Brain microvascular endothelial cell (primary cell): Measurements from ENCODE around the gene TCP10L.
"Not testable (repeated sequence)": the region's sequence is repeated elsewhere in the genome, so short reads cannot be mapped to it uniquely, and the experiment has no call there.

ENCODE experiments used
- DNase-seq: peaks from one replicate; pipeline ENCODE4 v3.0.0-alpha.2; 2020
- H3K27ac ChIP-seq: fragments of 250-450 bp; sonication (Bioruptor Pico); 2 replicates; pipeline ENCODE4 v1.5.1; 2020; ENCODE audit warnings: mild to moderate bottlenecking, moderate library complexity
- H3K27me3 ChIP-seq: fragments of 250-450 bp; sonication (Bioruptor Pico); replicated peaks from 2 replicates; pipeline ENCODE4 v1.5.1; 2020; ENCODE audit warnings: mild to moderate bottlenecking
- H3K36me3 ChIP-seq: fragments of 250-450 bp; sonication (Bioruptor Pico); replicated peaks from 2 replicates; pipeline ENCODE4 v1.5.1; 2020; ENCODE audit warnings: mild to moderate bottlenecking
- H3K4me3 ChIP-seq: 2 replicates; pipeline ENCODE4 v1.5.1; 2011; ENCODE audit warnings: low read depth, mild to moderate bottlenecking, control low read depth, low read length, moderate library complexity
- in situ Hi-C: cut with HindIII; loops from 2 replicates; pipeline ENCODE4 v1.10.0; 2017; ENCODE audit warnings: low sequenced_read_pairs, low pct_ligation_motif_present
- TF ChIP-seq, protein P1 (sequence below): IDR thresholded peaks from 2 replicates; pipeline ENCODE4 v1.5.1; 2011; ENCODE audit warnings: low read depth, mild to moderate bottlenecking, moderate library complexity, low read length, control low read depth, inconsistent platforms; ENCODE audit errors: missing control alignments

TCP10L gene

DNA sequence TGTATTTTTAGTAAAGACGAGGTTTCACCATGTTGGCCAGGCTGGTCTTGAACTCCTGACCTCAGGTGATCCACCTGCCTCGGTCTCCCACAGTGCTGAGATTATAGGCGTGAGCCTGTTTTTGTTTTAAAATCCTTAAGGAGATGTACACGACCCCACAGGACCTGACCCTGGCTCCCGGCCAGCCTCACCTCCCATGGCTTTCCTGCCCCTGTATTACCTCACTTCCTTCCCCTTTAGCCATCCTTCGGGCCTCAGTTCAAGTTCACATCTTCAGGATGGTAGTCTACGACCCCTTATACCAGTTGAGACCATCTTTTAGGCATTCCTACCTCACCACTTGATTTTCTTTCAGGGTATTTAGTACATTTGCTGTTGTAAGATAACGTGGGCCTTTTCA lies 36.3 kb downstream of the TCP10L start:
- DNase-seq = no peak
- H3K27me3 ChIP-seq = no peaks in the 10 kb centered on the region
- in situ Hi-C loops = no loop called here
- TF ChIP-seq, protein P1, sequence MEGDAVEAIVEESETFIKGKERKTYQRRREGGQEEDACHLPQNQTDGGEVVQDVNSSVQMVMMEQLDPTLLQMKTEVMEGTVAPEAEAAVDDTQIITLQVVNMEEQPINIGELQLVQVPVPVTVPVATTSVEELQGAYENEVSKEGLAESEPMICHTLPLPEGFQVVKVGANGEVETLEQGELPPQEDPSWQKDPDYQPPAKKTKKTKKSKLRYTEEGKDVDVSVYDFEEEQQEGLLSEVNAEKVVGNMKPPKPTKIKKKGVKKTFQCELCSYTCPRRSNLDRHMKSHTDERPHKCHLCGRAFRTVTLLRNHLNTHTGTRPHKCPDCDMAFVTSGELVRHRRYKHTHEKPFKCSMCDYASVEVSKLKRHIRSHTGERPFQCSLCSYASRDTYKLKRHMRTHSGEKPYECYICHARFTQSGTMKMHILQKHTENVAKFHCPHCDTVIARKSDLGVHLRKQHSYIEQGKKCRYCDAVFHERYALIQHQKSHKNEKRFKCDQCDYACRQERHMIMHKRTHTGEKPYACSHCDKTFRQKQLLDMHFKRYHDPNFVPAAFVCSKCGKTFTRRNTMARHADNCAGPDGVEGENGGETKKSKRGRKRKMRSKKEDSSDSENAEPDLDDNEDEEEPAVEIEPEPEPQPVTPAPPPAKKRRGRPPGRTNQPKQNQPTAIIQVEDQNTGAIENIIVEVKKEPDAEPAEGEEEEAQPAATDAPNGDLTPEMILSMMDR = no peak
- no peaks in the 10 kb centered on the region for H3K36me3 ChIP-seq
- no peak overlapping the region for H3K27ac ChIP-seq
- no peak overlapping the region for H3K4me3 ChIP-seq

GRCh38 chr21:32547018-32547417 lies 38.3 kb downstream of the TCP10L start:
- Histone ChIP-seq H3K36me3 (no peaks in the 10 kb centered on the region), H3K27ac (no peak overlapping the region), H3K4me3 (no peak overlapping the region), H3K27me3 (no peaks in the 10 kb centered on the region)
- no peak for DNase-seq
- TF ChIP-seq, protein P1 = no peak
- in situ Hi-C loops = no loop called here

DNA sequence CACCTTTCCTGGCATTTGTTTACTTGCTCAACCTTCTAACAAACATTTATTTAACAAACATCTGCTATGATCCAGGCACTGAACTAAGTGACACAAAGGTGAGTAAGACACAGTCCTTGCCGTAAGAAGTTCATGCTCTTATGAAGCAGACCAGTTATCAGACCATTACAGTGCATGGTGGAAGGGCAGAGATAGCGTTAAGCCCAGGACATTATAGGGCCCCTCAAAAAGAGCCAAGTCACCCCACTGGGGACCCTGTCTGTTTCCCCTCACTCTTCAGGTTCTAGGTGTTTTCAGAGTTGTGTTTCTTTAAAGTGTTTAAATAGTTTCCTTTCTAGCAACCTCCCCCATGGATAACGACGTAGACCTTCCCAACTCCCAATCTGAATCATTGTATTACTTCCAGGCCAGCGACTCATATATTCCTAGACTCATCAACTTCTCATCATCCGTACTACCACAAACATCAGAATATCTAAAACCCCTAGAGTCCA lies 39.3 kb downstream of the TCP10L start:
- no peak for DNase-seq
- Histone ChIP-seq H3K36me3 (no peaks in the 10 kb centered on the region), H3K27me3 (no peaks in the 10 kb centered on the region), H3K4me3 (no peak overlapping the region), H3K27ac (no peak overlapping the region)
- TF ChIP-seq, protein P1 = no peak
- in situ Hi-C loops = no loop called here

DNA sequence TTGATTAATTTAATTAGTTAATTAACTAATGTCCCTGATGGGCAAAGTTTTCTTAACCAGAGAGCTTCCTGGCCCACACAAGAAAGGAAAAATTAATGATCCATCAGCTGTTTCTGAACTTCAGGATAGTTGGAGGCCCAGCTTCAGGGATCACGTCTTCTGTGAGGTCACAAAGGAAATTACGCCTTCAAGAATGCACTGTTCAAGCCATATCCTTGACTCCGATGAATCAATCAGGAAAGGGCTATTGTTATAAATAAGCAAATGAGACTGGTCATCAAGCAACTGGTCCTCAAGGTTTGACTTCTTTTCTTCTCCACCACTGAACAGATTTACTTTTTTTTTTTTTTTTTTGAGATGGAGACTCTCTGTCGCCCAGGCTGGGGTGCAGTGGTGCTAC lies 40.6 kb downstream of the TCP10L start:
- no peak overlapping the region for H3K4me3 ChIP-seq
- in situ Hi-C loops = no loop called here
- H3K27me3 ChIP-seq = no peaks in the 10 kb centered on the region
- H3K36me3 ChIP-seq = no peaks in the 10 kb centered on the region
- DNase-seq = no peak
- no peak overlapping the region for H3K27ac ChIP-seq
- TF ChIP-seq, protein P1 = no peak

GRCh38 chr21:32543975-32544374 lies 41.3 kb downstream of the TCP10L start:
- TF ChIP-seq, protein P1 = no peak
- in situ Hi-C loops = no loop called here
- Histone ChIP-seq H3K27ac (no peak overlapping the region), H3K36me3 (no peaks in the 10 kb centered on the region), H3K27me3 (no peaks in the 10 kb centered on the region), H3K4me3 (no peak overlapping the region)
- DNase-seq = no peak

DNA sequence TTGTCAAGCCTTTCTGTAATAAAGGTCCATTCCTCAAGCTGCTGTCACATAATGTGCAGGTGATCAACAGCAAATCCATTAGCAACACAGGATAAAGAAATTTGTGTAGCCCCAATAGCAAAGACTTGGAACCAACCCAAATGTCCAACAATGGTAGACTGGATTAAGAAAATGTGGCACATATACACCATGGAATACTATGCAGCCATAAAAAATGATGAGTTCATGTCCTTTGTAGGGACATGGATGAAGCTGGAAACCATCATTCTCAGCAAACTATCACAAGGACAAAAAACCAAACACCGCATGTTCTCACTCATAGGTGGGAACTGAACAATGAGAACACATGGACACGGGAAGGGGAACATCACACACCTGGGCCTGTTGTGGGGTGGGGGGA lies 42.3 kb downstream of the TCP10L start:
- DNase-seq, H3K36me3 ChIP-seq, H3K4me3 ChIP-seq, H3K27me3 ChIP-seq, H3K27ac ChIP-seq, in situ Hi-C loops: not testable (repeated sequence)
